Measurements from ENCODE around the gene DEFB124.

DNA sequence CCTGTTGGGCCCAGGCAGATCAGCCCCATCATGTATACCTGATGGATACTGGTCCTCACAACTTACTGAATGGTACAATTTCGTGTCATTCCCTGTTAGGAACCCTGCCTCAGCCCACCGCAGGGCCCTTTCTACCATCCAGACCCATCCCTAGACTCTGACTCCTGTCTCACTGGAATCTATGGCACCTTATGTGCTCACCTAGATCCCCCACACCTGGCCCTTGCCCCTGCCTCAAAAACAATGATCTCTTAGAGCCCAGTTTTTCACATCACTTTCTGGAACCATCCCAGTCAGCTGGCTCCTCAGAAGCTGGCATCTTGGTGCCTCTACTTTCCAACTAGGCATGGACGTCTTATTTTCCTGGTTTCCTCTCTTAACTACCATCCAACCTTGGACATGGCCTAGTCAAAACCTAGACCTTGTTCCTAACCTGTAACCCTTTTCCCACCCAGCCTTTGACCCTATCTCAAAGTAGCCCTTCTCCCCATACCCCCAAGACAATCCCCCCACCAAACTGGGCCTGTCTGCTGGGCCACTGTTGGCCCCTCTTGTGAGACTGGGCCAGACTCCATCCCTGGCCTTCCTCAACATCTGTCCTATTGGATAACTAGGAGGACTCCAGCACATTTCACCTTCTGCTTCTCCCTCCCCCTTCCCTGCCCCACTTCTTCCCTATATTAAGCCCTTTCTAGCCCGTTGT is 40.3 kb upstream of the DEFB124 start:
- no peak for TF ChIP-seq EZH2 (IDR thresholded peaks at IDR 0.05; ENCODE audit: borderline replicate concordance, low read length)
- TF ChIP-seq, protein P1, sequence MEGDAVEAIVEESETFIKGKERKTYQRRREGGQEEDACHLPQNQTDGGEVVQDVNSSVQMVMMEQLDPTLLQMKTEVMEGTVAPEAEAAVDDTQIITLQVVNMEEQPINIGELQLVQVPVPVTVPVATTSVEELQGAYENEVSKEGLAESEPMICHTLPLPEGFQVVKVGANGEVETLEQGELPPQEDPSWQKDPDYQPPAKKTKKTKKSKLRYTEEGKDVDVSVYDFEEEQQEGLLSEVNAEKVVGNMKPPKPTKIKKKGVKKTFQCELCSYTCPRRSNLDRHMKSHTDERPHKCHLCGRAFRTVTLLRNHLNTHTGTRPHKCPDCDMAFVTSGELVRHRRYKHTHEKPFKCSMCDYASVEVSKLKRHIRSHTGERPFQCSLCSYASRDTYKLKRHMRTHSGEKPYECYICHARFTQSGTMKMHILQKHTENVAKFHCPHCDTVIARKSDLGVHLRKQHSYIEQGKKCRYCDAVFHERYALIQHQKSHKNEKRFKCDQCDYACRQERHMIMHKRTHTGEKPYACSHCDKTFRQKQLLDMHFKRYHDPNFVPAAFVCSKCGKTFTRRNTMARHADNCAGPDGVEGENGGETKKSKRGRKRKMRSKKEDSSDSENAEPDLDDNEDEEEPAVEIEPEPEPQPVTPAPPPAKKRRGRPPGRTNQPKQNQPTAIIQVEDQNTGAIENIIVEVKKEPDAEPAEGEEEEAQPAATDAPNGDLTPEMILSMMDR (IDR thresholded peaks at IDR 0.05; ENCODE audit: low read length): no peak

All from OCI-LY1 (cell line).